Retina (tissue), 1 donor: ENCODE results near the gene DIPK1C.
A peak's percentile ranks its signal among the peaks of the same experiment; 100 is the strongest.

Source experiments
- DNase-seq: peaks from one replicate; pipeline ENCODE4 v3.0.0-alpha.2; 2016

DIPK1C gene

GRCh38 chr18:74447404-74448152 is 9.5 kb downstream of the DIPK1C start:
- DNase-seq, result no peak

GRCh38 chr18:74446631-74447403 is 10.3 kb downstream of the DIPK1C start:
- no peak for DNase-seq

- DNase-seq, result no peak
Measured at GRCh38 chr18:74446178-74446577, 10.9 kb downstream of the DIPK1C start.

- no peak for DNase-seq
Measured at GRCh38 chr18:74445585-74445984, 11.5 kb downstream of the DIPK1C start.

DNA sequence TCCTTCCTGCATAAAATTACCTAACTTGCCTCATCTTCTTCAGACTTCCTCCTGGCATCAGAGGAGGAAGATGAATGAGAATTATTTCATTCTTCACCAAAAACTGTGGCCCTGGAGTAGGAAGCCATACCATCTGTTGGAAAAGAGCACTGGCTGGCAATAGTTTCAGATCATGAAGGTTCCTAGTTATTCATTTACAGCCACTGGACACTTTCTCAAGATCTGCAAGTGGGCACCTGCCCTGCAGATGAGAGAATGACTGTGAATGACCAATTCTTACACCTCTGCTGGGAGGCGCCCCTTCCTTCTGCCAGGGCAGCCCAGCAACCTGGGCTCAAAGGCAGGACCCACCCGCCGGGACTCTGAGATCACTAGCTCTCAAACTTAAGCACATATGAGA is 13.0 kb downstream of the DIPK1C start:
- no peak for DNase-seq

GRCh38 chr18:74440808-74441427 is 16.2 kb downstream of the DIPK1C start:
- no peak for DNase-seq

GRCh38 chr18:74438091-74438490 is 19.0 kb downstream of the DIPK1C start:
- no peak for DNase-seq

GRCh38 chr18:74436158-74436769 is 20.8 kb downstream of the DIPK1C start:
- DNase-seq, result no peak

DNA sequence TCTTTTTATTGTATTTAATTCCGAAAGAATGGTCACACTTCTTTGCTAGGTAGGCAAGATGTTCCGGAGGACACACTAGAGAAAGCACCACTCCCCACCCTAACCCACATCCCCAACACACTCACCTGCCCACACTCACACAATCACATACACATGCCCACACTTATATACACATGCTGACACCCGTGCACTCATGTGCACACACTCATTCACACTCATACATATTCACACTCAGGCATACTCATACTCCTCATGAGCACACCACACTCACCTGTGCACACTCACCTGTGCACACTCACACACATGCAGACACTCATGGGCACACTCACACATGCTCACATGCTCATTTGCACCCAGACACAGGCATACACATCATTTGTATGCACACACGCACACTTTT is 21.4 kb downstream of the DIPK1C start:
- no peak for DNase-seq

DNA sequence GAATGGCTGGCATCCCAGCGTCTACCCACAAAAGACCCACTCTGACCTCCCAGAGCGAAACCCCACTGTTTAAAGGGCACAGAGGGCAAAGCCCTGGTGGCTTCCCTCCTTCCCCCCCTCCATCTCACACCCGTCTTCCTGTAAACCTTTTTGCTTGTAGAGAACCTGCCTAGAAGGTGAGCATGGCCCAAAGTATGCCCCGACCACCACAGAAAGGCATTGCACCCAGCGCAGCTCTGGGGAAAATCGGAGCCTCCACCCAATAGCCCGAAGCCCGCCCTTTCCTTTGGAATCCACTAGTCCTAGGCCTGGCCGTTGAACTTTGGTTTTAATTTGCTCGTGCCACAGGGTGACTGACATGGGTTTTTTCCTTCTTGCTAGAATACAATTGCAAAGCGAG is 22.6 kb downstream of the DIPK1C start:
- no peak for DNase-seq

- no peak for DNase-seq
Measured at GRCh38 chr18:74430806-74431571, 26.1 kb downstream of the DIPK1C start.

DNA sequence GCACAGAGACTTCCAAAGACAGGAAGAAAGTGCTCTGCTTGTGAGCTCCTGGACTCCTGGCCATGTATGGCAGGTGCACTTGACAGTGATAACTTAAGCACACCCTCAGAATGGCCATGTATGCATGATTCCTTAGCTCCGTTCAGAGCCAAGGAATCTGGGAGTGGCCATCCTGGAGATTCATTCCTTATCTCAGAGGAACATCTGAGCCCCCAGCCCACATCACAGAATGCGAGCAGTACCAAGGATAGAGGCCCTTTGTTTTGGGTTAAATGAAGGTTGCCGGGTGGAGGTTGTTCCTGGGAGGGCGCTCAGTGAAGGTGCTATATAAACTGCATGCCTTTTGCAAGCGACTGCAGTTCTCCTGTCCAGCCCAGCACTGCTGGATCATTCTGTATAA is 26.9 kb downstream of the DIPK1C start:
- DNase-seq, result no peak

DNA sequence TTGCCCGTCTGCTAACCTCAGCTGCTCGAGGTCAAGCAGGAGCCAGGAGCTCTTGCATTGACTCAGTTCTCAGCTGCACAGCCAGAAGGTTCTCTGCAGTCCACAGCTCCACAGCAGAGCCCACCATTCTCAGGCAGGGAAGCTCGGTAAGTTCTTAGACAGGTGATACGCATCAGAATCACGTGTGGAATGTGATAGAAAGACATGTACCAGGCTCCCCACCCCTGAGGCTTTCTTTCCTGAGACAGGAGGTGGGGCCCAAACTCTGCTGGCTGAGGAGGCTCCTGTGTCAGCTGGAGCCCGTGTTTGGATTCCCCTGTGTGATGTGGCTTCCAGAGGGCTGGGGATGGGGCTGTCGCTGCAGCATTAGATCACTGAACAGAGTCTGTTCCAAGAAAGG is 28.0 kb downstream of the DIPK1C start:
- no peak for DNase-seq

DNA sequence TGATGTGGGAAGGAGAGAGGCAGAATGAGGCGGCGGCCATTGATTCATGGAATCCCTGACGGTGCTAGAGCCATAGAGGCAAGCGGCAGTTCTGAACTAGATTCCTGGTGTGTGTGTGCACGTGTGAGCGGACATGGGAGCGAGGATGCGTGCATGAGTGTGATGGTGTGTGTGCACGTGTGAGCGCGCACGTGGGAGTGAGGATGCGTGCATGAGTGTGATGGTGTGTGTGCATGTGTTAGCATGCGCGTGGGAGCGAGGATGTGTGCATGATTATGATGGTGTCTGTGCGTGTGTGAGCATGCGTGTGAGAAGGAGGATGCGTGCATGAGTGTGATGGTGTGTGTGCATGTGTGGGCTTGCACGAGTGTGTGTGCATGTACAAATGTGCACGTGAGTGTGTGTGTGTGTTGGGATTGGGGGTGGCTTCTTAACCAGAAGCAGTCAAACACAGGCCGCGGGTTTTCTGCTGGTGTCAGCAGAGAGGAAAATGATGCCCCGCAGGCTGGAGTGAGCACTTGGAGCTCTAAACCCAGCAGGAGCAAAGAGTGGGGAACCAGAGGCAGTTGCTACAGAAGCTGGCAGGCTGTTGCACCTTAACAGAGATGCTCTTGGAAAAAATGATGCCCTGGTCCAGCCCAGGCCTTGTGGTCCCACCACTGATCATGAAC is 29.5 kb downstream of the DIPK1C start:
- DNase-seq, result no peak

DNA sequence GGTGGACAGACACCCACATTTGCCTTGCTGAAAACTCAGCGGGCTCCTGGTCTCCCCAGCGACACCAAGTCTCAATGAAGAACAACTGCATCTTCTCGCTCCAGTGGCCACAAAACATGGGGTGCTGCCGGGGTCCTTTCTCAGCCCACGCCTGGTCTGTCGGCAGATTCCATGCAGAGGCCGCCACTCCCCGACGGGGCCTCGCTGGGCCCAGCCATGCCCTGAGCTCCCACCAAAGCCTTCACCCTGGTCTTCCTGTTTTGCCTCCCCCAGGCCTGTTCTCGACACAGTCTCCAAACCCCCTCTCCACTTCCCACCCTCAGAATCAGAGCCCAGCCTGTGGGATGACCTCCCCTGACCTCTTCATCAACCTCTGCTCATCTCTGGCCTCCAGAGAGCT is 31.2 kb downstream of the DIPK1C start:
- no peak for DNase-seq

GRCh38 chr18:74425161-74425560 is 31.9 kb downstream of the DIPK1C start:
- no peak for DNase-seq

DNA sequence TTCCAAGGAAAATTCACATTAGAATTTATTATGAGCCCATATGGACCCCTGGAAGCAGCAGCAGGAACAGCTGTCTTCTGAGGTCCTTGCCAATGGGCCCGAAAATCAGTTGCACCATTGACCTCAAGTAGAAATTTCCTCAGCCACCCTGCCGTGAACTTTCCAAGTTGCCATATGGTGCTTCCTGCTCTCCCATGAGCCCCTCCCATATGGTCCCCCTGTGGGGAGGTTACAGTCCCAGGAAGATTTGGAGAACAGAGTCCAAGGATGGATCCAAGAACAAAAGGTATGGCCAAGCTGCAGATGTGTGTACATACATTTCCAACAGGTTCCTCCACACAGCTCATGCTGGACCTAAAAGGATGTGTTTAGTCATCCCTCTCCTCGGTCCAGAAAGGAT is 34.6 kb downstream of the DIPK1C start:
- DNase-seq, result no peak

DNA sequence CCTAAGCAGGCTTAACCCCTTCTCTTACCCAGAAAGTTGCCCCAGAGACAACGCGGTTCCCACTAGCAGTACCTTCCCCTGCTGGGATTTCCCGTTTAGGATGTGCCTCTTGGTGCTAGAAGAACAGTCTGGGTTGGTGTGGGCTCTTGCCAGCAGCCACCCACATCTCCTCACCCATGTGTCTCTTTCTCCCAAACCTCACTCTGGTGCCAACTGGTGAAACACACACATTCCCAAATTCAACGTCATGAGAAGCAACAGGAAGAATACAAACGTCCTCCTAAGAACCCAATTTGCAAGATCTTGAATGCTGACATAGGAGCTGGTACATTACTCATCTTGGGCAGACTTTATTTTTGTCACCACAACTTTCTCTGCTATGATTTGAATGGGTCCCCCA is 36.2 kb downstream of the DIPK1C start:
- no peak for DNase-seq

DNA sequence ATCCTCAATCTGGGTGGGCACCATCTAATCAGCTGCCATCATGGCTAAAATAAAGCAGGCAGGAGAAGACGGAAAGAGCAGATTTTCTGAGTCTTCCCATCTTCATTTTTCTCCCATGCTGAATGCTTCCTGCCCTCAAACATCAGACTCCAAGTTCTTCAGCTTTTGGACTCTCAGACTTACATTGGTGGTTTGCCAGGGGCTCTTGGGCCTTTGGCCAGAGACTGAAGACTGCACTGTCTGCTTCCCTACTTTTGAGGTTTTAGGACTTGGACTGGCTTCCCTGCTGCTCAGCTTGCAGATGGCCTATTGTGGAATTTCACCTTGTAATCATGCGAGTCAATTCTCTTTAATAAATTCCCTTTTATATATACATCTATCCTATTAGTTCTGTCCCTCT is 36.6 kb downstream of the DIPK1C start:
- DNase-seq, result no peak

- DNase-seq, result peak; percentile 31
Measured at GRCh38 chr18:74419761-74420160, 37.3 kb downstream of the DIPK1C start.

- no peak for DNase-seq
Measured at GRCh38 chr18:74418023-74418422, 39.1 kb downstream of the DIPK1C start.

DNA sequence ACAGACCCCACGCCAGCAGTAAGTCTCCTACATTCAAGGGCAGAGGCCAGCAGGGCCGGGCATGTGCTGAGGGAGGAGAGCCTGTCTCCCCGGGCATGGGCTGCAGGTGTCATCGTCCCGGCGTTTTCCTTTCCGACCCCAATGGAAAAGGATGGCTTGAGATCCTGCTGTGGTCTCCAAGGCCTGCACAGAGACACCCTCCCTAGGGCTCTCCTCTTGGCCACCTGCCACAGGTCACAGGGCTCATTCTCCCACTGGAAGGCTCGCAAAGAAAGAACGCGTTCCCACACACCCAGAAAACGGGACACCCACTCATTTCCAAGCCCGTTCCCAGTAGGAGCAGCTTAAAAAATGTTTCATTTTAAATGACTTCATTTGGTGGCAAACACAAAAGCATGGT is 41.0 kb downstream of the DIPK1C start:
- no peak for DNase-seq
